A673 (cell line): ENCODE results near the gene TMEM62. TPM values are rescaled to one million over a fixed set of nuclear protein-coding genes. Genes with fewer than 3 reads are reported as not detected.

ENCODE experiments used
- BruUV-seq: library from RNA; stranded (reverse); fragments of 400-500 nt; replicated peaks from 2 replicates; lab custom pipeline; 2021; lab: Mats Ljungman, UMichigan
- CTCF ChIA-PET: fragments of 300-600 bp; sonication (Branson Sonifier 250); formaldehyde crosslinking; loops from one replicate; lab custom pipeline; 2022; ENCODE audit warnings: antibody characterized with exemption; lab: Charles Lee
- POLR2A ChIA-PET: fragments of 300-600 bp; sonication (Branson Sonifier 250); formaldehyde crosslinking; loops from one replicate; lab custom pipeline; 2022; ENCODE audit warnings: antibody characterized with exemption; ENCODE audit not compliant: low non-redundant PET; lab: Charles Lee
- DNase-seq: peaks from one replicate; pipeline ENCODE4 v3.0.0-alpha.2; 2015; ENCODE audit warnings: low spot score
- H3K27ac ChIP-seq: fragments of 200-600 bp; sonication (generic); 2 replicates; pipeline ENCODE4 v1.5.1; 2016; ENCODE audit warnings: mixed run types, low read depth, mild to moderate bottlenecking, mixed read lengths, antibody characterized with exemption, low read length; ENCODE audit not compliant: poor library complexity, severe bottlenecking
- H3K27me3 ChIP-seq: fragments of 200-600 bp; sonication (generic); replicated peaks from 2 replicates; pipeline ENCODE4 v1.6.1; 2017; ENCODE audit warnings: mixed run types, low read depth, mild to moderate bottlenecking, mixed read lengths, antibody characterized with exemption, low read length; ENCODE audit not compliant: insufficient read depth, poor library complexity
- H3K36me3 ChIP-seq: fragments of 200-600 bp; sonication (generic); 2 replicates; pipeline ENCODE4 v1.6.1; 2016; ENCODE audit warnings: mixed run types, mild to moderate bottlenecking, mixed read lengths, antibody characterized with exemption, low read length; ENCODE audit not compliant: insufficient read depth, poor library complexity, severe bottlenecking
- H3K4me1 ChIP-seq: fragments of 200-600 bp; sonication (generic); 2 replicates; pipeline ENCODE4 v1.6.1; 2017; ENCODE audit warnings: mixed run types, mild to moderate bottlenecking, mixed read lengths, antibody characterized with exemption, low read length; ENCODE audit not compliant: insufficient read depth, poor library complexity, severe bottlenecking
- H3K4me3 ChIP-seq: fragments of 200-600 bp; sonication (generic); 2 replicates; pipeline ENCODE4 v1.5.1; 2016; ENCODE audit warnings: low read depth, mixed run types, mild to moderate bottlenecking, mixed read lengths, low read length; ENCODE audit not compliant: poor library complexity, severe bottlenecking
- H3K9me3 ChIP-seq: fragments of 200-600 bp; sonication (generic); 2 replicates; pipeline ENCODE4 v1.6.1; 2016; ENCODE audit warnings: mixed run types, low read depth, mild to moderate bottlenecking, mixed read lengths, antibody characterized with exemption, low read length; ENCODE audit not compliant: poor library complexity, severe bottlenecking
- CTCF ChIP-seq: fragments of 300-800, 200-600 bp; sonication (generic); conservative IDR thresholded peaks from 2 replicates; pipeline ENCODE4 v1.5.1; 2017; ENCODE audit warnings: low read depth, mild to moderate bottlenecking, antibody characterized with exemption, low read length, moderate library complexity, mixed read lengths
- EZH2 ChIP-seq: fragments of 200-600 bp; sonication (generic); IDR thresholded peaks from 2 replicates; pipeline ENCODE4 v1.6.1; 2017; ENCODE audit warnings: borderline replicate concordance, low read depth, mild to moderate bottlenecking, mixed read lengths, antibody characterized with exemption, low read length; ENCODE audit not compliant: poor library complexity, severe bottlenecking
- intact Hi-C: fragments of 100-400 bp; cut with micrococcal nuclease; formaldehyde crosslinking; loops from one replicate; pipeline ENCODE4 v1.10.0; 2022; ENCODE audit not compliant: unreplicated experiment
- total RNA-seq: library from RNA; stranded (reverse); gene quantifications from 2 replicates; pipeline ENCODE4 v1.2.3, GENCODE V29; 2021

Gene TMEM62
- total RNA-seq, 1 experiment from 2014 or later = 5.4 TPM

DNA sequence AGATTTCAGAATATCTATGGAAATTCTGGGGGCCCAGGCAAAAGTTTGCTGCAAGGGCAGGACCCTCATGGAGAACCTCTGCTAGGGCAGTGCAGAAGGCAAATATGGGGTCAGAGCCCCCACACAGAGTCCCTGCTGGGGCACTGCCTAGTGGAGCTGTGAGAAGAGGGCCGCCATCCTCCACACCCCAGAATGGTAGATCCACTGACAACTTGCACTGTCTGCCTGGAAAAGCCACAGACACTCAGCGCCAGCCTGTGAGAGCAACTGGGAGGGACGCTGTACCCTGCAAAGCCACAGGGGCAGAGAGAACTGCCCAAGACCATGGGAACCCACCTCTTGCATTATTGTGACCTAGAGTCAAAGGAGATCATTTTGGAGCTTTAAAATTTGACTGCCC is 65.6 kb downstream of the TMEM62 start:
- no peak overlapping the region for H3K4me3 ChIP-seq
- intact Hi-C loops = no loop called here
- DNase-seq = no peak
- no peaks in the 10 kb centered on the region for H3K36me3 ChIP-seq
- no peaks in the 10 kb centered on the region for H3K4me1 ChIP-seq
- ChIA-PET POLR2A (no interaction called here), CTCF (no interaction called here)
- BruUV-seq = no TSS peak
- no peaks in the 10 kb centered on the region for H3K27me3 ChIP-seq
- no peak for TF ChIP-seq EZH2
- no peak for TF ChIP-seq CTCF
- H3K27ac ChIP-seq = no peak overlapping the region
- no peaks in the 10 kb centered on the region for H3K9me3 ChIP-seq

DNA sequence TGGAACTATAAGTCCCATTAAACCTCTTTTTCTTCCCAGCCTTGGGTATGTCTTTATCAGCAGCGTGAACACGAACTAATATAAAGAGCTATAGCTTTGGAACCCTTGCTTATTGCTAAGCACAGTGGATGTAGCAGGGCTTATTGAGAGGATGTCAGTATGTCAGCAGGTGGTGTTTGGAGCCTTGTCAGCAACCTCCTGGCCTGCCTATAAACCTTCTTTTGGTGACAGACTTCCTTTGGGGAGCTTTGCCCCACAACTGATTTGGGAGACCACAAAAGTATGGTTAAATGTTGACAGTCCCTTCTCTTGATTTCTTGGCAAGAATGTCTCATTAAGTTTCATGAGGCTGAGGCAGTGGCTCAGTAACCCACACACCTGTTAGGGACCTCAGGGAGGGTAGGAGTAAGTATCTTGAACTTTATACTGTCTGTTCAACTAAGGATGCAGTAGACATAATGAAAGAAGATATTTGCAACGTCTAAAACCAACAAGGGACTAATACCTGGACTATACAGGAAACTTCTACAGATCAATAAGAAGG is 66.6 kb downstream of the TMEM62 start:
- no TSS peak for BruUV-seq
- intact Hi-C loops = no loop called here
- CTCF ChIA-PET = no interaction called here

GRCh38 chr15:43204016-43204901 is 70.9 kb downstream of the TMEM62 start:
- POLR2A ChIA-PET = interaction anchor here (0.5 kb wide), 1 partner anchor 263 kb away, joined by 14 read pairs; no protein-coding TSS in a partner anchor
- Histone ChIP-seq H3K27me3 (no peaks in the 10 kb centered on the region), H3K4me3 (no peak overlapping the region), H3K27ac (no peak overlapping the region), H3K36me3 (no peaks in the 10 kb centered on the region), H3K9me3 (no peaks in the 10 kb centered on the region), H3K4me1 (no peaks in the 10 kb centered on the region)
- CTCF ChIA-PET = interaction anchor here (0.6 to 2.0 kb wide), 9 partner anchors 9 to 554 kb away, joined by 3 to 12 read pairs (median 4); no protein-coding TSS in a partner anchor
- no TSS peak for BruUV-seq
- intact Hi-C loops = no loop called here
- TF ChIP-seq EZH2 (no peak), CTCF (peak; percentile 78)
- DNase-seq = peak; percentile 73

More for the DNA sequence above, 66.6 kb downstream of the TMEM62 start:
- TF ChIP-seq EZH2 (no peak), CTCF (no peak)
- Histone ChIP-seq H3K36me3 (no peaks in the 10 kb centered on the region), H3K4me3 (no peak overlapping the region), H3K9me3 (no peaks in the 10 kb centered on the region), H3K27ac (no peak overlapping the region), H3K27me3 (no peaks in the 10 kb centered on the region), H3K4me1 (no peaks in the 10 kb centered on the region)
- POLR2A ChIA-PET = no interaction called here
- DNase-seq = no peak
